Measurements from ENCODE around the gene CARNS1. TPM values are rescaled to one million over a fixed set of nuclear protein-coding genes. Genes with fewer than 3 reads are reported as not detected.

CARNS1 gene
- total and polyA plus RNA-seq, 4 donors, result 0.05 to 0.19 (median 0.10) TPM

DNA sequence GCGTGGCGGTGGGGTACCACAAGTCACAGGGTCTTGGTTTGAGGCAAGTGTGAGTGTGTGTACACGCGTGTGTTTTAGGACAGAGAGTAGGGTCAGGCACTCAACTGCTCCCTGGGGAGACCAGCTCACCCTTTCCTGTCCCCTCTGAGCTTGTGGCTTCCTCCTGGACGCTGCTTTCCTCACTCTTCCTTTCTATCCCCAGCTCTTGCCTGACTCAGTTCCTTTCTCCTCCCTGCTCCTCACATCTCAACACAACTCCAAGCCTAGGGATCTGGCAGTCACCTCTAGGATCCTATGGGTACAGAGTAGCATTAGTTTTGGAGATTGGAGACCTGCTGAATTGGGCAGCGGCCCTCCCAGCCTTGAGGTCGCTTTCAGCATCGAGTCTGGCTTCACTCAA is 46.2 kb upstream of the CARNS1 start:
- Histone ChIP-seq H3K4me3 (ENCODE audit: low read depth in 1 of 3, low read length in 3 of 3) (no peak overlapping the region), H3K27me3 (ENCODE audit: control insufficient read depth in 4 of 4, insufficient read depth in 4 of 4, low read length in 3 of 4) (no peaks in the 10 kb centered on the region), H3K4me1 (ENCODE audit: control insufficient read depth in 4 of 4, insufficient read depth in 4 of 4, low read length in 3 of 4) (peaks cover 5 to 19% (median 6%) of the 10 kb centered on the region in 4 donors), H3K27ac (ENCODE audit: low read depth in 1 of 2, low read length in 2 of 2) (no peak overlapping the region), H3K9ac (ENCODE audit: low read depth in 1 of 2, low read length in 2 of 2) (no peak overlapping the region), H3K36me3 (ENCODE audit: control insufficient read depth in 4 of 4, insufficient read depth in 3 of 4, low read depth in 1 of 4, low read length in 3 of 4) (no peaks in the 10 kb centered on the region), H3K9me3 (ENCODE audit: control insufficient read depth in 4 of 4, low read length in 3 of 4) (no peaks in the 10 kb centered on the region)
- DNase-seq (ENCODE audit: low spot score), result no peak
- 91% methylated on average over 8 of the region's 8 CpGs for WGBS
- no peak for TF ChIP-seq RXRA (IDR thresholded peaks at IDR 0.05)
- no peak for TF ChIP-seq JUND (IDR thresholded peaks at IDR 0.05)
- no peak for TF ChIP-seq MAX (IDR thresholded peaks at IDR 0.05)
- TF ChIP-seq FOXA2 (IDR thresholded peaks at IDR 0.05), result no peak
- TF ChIP-seq TAF1 (conservative IDR thresholded peaks at IDR 0.05), result no peak
- TF ChIP-seq RAD21 (IDR thresholded peaks at IDR 0.05), result no peak

DNA sequence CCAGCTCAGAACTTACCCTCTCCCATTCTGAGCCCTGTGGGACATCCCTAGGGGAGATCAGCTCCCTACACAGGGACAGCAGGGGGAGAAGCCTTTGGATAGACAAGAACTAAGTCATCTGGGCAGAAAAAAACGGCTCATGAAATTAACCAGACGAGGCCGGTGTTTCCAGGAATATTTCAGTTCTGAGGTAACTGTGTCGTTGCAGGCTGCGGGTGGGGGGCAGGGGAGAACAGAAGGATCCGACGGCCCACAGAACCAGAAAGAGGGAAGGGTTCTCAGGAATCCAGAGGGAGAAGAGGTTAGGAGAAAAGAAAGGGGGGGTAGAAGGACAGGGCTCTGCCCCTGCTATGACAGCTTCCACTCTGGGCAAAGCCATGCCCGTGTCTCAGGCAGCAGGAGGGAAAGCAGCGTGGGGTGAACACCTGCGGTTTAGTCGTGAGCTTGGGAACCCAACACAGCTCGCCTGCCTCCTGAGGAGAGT is 45.6 kb upstream of the CARNS1 start:
- Histone ChIP-seq H3K36me3 (ENCODE audit: control insufficient read depth in 4 of 4, insufficient read depth in 3 of 4, low read depth in 1 of 4, low read length in 3 of 4) (no peaks in the 10 kb centered on the region), H3K4me3 (ENCODE audit: low read depth in 1 of 3, low read length in 3 of 3) (no peak overlapping the region), H3K9ac (ENCODE audit: low read depth in 1 of 2, low read length in 2 of 2) (no peak overlapping the region), H3K27me3 (ENCODE audit: control insufficient read depth in 4 of 4, insufficient read depth in 4 of 4, low read length in 3 of 4) (no peaks in the 10 kb centered on the region), H3K27ac (ENCODE audit: low read depth in 1 of 2, low read length in 2 of 2) (no peak overlapping the region), H3K9me3 (ENCODE audit: control insufficient read depth in 4 of 4, low read length in 3 of 4) (no peaks in the 10 kb centered on the region), H3K4me1 (ENCODE audit: control insufficient read depth in 4 of 4, insufficient read depth in 4 of 4, low read length in 3 of 4) (peaks cover 8 to 24% (median 10%) of the 10 kb centered on the region in 4 donors)
- WGBS, result 82% methylated on average over 12 of the region's 12 CpGs
- no peak for TF ChIP-seq HNF4A (conservative IDR thresholded peaks at IDR 0.05)
- no peak for TF ChIP-seq TAF1 (conservative IDR thresholded peaks at IDR 0.05)
- no peak for DNase-seq (ENCODE audit: low spot score)

GRCh38 chr11:67370351-67371076 is 45.0 kb upstream of the CARNS1 start:
- Histone ChIP-seq H3K4me1 (ENCODE audit: control insufficient read depth in 4 of 4, insufficient read depth in 4 of 4, low read length in 3 of 4) (peaks cover 8 to 24% (median 10%) of the 10 kb centered on the region in 4 donors), H3K36me3 (ENCODE audit: control insufficient read depth in 4 of 4, insufficient read depth in 3 of 4, low read depth in 1 of 4, low read length in 3 of 4) (no peaks in the 10 kb centered on the region), H3K27me3 (ENCODE audit: control insufficient read depth in 4 of 4, insufficient read depth in 4 of 4, low read length in 3 of 4) (no peaks in the 10 kb centered on the region), H3K27ac (ENCODE audit: low read depth in 1 of 2, low read length in 2 of 2) (no peak overlapping the region), H3K9me3 (ENCODE audit: control insufficient read depth in 4 of 4, low read length in 3 of 4) (no peaks in the 10 kb centered on the region), H3K9ac (ENCODE audit: low read depth in 1 of 2, low read length in 2 of 2) (no peak overlapping the region), H3K4me3 (ENCODE audit: low read depth in 1 of 3, low read length in 3 of 3) (no peak overlapping the region)
- TF ChIP-seq, protein P1, sequence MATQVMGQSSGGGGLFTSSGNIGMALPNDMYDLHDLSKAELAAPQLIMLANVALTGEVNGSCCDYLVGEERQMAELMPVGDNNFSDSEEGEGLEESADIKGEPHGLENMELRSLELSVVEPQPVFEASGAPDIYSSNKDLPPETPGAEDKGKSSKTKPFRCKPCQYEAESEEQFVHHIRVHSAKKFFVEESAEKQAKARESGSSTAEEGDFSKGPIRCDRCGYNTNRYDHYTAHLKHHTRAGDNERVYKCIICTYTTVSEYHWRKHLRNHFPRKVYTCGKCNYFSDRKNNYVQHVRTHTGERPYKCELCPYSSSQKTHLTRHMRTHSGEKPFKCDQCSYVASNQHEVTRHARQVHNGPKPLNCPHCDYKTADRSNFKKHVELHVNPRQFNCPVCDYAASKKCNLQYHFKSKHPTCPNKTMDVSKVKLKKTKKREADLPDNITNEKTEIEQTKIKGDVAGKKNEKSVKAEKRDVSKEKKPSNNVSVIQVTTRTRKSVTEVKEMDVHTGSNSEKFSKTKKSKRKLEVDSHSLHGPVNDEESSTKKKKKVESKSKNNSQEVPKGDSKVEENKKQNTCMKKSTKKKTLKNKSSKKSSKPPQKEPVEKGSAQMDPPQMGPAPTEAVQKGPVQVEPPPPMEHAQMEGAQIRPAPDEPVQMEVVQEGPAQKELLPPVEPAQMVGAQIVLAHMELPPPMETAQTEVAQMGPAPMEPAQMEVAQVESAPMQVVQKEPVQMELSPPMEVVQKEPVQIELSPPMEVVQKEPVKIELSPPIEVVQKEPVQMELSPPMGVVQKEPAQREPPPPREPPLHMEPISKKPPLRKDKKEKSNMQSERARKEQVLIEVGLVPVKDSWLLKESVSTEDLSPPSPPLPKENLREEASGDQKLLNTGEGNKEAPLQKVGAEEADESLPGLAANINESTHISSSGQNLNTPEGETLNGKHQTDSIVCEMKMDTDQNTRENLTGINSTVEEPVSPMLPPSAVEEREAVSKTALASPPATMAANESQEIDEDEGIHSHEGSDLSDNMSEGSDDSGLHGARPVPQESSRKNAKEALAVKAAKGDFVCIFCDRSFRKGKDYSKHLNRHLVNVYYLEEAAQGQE (IDR thresholded peaks at IDR 0.05), result no peak
- no peak for TF ChIP-seq HNF4A (conservative IDR thresholded peaks at IDR 0.05)
- TF ChIP-seq CTCF (IDR thresholded peaks at IDR 0.05; ENCODE audit: low read depth, low read length, missing input control), result no peak
- TF ChIP-seq JUND (IDR thresholded peaks at IDR 0.05), result no peak
- TF ChIP-seq HNF4G (IDR thresholded peaks at IDR 0.05), result no peak
- TF ChIP-seq RXRA (IDR thresholded peaks at IDR 0.05), result no peak
- no peak for TF ChIP-seq EGR1 (IDR thresholded peaks at IDR 0.05; ENCODE audit: low read depth in 2 of 2)
- TF ChIP-seq, protein P2, sequence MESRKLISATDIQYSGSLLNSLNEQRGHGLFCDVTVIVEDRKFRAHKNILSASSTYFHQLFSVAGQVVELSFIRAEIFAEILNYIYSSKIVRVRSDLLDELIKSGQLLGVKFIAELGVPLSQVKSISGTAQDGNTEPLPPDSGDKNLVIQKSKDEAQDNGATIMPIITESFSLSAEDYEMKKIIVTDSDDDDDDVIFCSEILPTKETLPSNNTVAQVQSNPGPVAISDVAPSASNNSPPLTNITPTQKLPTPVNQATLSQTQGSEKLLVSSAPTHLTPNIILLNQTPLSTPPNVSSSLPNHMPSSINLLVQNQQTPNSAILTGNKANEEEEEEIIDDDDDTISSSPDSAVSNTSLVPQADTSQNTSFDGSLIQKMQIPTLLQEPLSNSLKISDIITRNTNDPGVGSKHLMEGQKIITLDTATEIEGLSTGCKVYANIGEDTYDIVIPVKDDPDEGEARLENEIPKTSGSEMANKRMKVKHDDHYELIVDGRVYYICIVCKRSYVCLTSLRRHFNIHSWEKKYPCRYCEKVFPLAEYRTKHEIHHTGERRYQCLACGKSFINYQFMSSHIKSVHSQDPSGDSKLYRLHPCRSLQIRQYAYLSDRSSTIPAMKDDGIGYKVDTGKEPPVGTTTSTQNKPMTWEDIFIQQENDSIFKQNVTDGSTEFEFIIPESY (IDR thresholded peaks at IDR 0.05), result no peak
- no peak for TF ChIP-seq YY1 (IDR thresholded peaks at IDR 0.05)
- no peak for TF ChIP-seq GABPA (IDR thresholded peaks at IDR 0.05 in 1 of 2, conservative IDR thresholded peaks at IDR 0.05 in 1 of 2)
- TF ChIP-seq NR2F2 (IDR thresholded peaks at IDR 0.05), result no peak
- TF ChIP-seq FOXA1 (IDR thresholded peaks at IDR 0.05), result no peak
- TF ChIP-seq SP1 (IDR thresholded peaks at IDR 0.05), result no peak
- WGBS, result 74% methylated on average over 14 of the region's 14 CpGs
- DNase-seq (ENCODE audit: low spot score), result no peak

Measured in liver (tissue), 9 donors.